IMR-90 (cell line): Measurements from ENCODE around the gene FMNL3. TPM values are rescaled to one million over a fixed set of nuclear protein-coding genes. Genes with fewer than 3 reads are reported as not detected.

Experiments
- ATAC-seq: fragments of 200-7000 bp; cut with Tn5 transposase; 2 replicates; pipeline ENCODE4 v1.9.1; 2020; ENCODE audit warnings: low read depth, mild to moderate bottlenecking, moderate library complexity
- BruUV-seq: library from RNA; stranded (reverse); fragments of 400-500 nt; replicated peaks from 2 replicates; lab custom pipeline; 2021; lab: Mats Ljungman, UMichigan
- CTCF ChIA-PET: fragments of 300-600 bp; formaldehyde crosslinking; extraction: SDS; loops from one replicate; lab custom pipeline; 2021; ENCODE audit warnings: antibody characterized with exemption; lab: Yijun Ruan, JAX
- POLR2A ChIA-PET: fragments of 300-600 bp; sonication (Branson Sonifier 250); formaldehyde crosslinking; loops from one replicate; lab custom pipeline; 2022; ENCODE audit warnings: antibody characterized with exemption; ENCODE audit not compliant: unreplicated experiment; lab: Charles Lee
- DNase-seq: peaks from one replicate; pipeline ENCODE4 v3.0.0; 2013
- H2AFZ ChIP-seq: replicated peaks from 2 replicates; pipeline ENCODE3; 2013; ENCODE audit warnings: low read length, mild to moderate bottlenecking; ENCODE audit not compliant: poor library complexity
- H2AK5ac ChIP-seq: 2 replicates; pipeline ENCODE4 v1.6.1; 2013; ENCODE audit warnings: low read depth, low read length, inconsistent platforms
- H2AK9ac ChIP-seq: replicated peaks from 2 replicates; pipeline ENCODE3; 2013; ENCODE audit warnings: mild to moderate bottlenecking, low read depth, low read length, moderate library complexity; ENCODE audit not compliant: poor library complexity
- H2BK120ac ChIP-seq: 2 replicates; pipeline ENCODE4 v1.6.1; 2013; ENCODE audit warnings: low read depth, low read length, inconsistent platforms
- H2BK15ac ChIP-seq: 3 replicates; pipeline ENCODE4 v1.6.1; 2013; ENCODE audit warnings: low read depth, low read length, inconsistent platforms
- H2BK20ac ChIP-seq: 2 replicates; pipeline ENCODE4 v1.6.1; 2013; ENCODE audit warnings: low read depth, mild to moderate bottlenecking, inconsistent platforms, low read length, moderate library complexity
- H2BK5ac ChIP-seq: 2 replicates; pipeline ENCODE4 v1.6.1; 2013; ENCODE audit warnings: mild to moderate bottlenecking, low read depth, low read length, inconsistent platforms; ENCODE audit not compliant: poor library complexity, severe bottlenecking
- H3K14ac ChIP-seq: replicated peaks from 2 replicates; pipeline ENCODE4 v1.6.1; 2013; ENCODE audit warnings: low read depth, low read length, inconsistent platforms
- H3K18ac ChIP-seq: 2 replicates; pipeline ENCODE4 v1.6.1; 2013; ENCODE audit warnings: low read depth, low read length, control low read depth
- H3K23ac ChIP-seq: 2 replicates; pipeline ENCODE4 v1.6.1; 2013; ENCODE audit warnings: low read depth, low read length, inconsistent platforms
- H3K27ac ChIP-seq: 2 replicates; pipeline ENCODE4 v1.5.1; 2013; ENCODE audit warnings: mild to moderate bottlenecking, control low read depth, low read length; ENCODE audit not compliant: insufficient read depth
- H3K27me3 ChIP-seq: 2 replicates; pipeline ENCODE4 v1.6.1; 2013; ENCODE audit warnings: low read length; ENCODE audit not compliant: control insufficient read depth, insufficient read depth
- H3K36me3 ChIP-seq: 2 replicates; pipeline ENCODE4 v1.6.1; 2013; ENCODE audit warnings: low read length, mixed read lengths; ENCODE audit not compliant: control insufficient read depth, insufficient read depth
- H3K4ac ChIP-seq: 2 replicates; pipeline ENCODE4 v1.6.1; 2013; ENCODE audit warnings: low read depth, low read length, inconsistent platforms
- H3K4me1 ChIP-seq: 2 replicates; pipeline ENCODE4 v1.6.1; 2013; ENCODE audit warnings: low read length, mixed read lengths; ENCODE audit not compliant: control insufficient read depth, insufficient read depth
- H3K4me2 ChIP-seq: 2 replicates; pipeline ENCODE4 v1.6.1; 2013; ENCODE audit warnings: low read depth, mild to moderate bottlenecking, control low read depth, low read length, moderate library complexity
- H3K4me3 ChIP-seq: 2 replicates; pipeline ENCODE4 v1.5.1; 2013; ENCODE audit warnings: low read depth, mild to moderate bottlenecking, control low read depth, low read length, moderate library complexity; ENCODE audit not compliant: insufficient read depth
- H3K56ac ChIP-seq: 2 replicates; pipeline ENCODE4 v1.6.1; 2013; ENCODE audit warnings: low read length, inconsistent platforms; ENCODE audit not compliant: insufficient read depth; ENCODE audit errors: extremely low read depth
- H3K79me1 ChIP-seq, 2 experiments: 2 replicates each; pipeline ENCODE4 v1.6.1; 2013; ENCODE audit warnings: low read length in 2 of 2, inconsistent platforms in 1 of 2, low read depth in 1 of 2
- H3K9ac ChIP-seq: 2 replicates; pipeline ENCODE4 v1.6.1; 2013; ENCODE audit warnings: low read depth, low read length, control low read depth
- H3K9me1 ChIP-seq: 2 replicates; pipeline ENCODE4 v1.6.1; 2013; ENCODE audit warnings: low read length, inconsistent platforms; ENCODE audit not compliant: insufficient read depth
- H3K9me3 ChIP-seq: 2 replicates; pipeline ENCODE4 v1.6.1; 2013; ENCODE audit warnings: low read length; ENCODE audit not compliant: control insufficient read depth, insufficient read depth
- H4K20me1 ChIP-seq: 2 replicates; pipeline ENCODE4 v1.6.1; 2013; ENCODE audit warnings: low read length, inconsistent platforms; ENCODE audit not compliant: insufficient read depth
- H4K5ac ChIP-seq: 2 replicates; pipeline ENCODE4 v1.6.1; 2013; ENCODE audit warnings: mild to moderate bottlenecking, low read depth, low read length, control low read depth
- H4K8ac ChIP-seq, 2 experiments: 2 replicates each; pipeline ENCODE4 v1.6.1; 2013; ENCODE audit warnings: low read depth in 2 of 2, low read length in 2 of 2, control low read depth in 1 of 2, inconsistent platforms in 1 of 2
- H4K91ac ChIP-seq: 2 replicates; pipeline ENCODE4 v1.6.1; 2013; ENCODE audit warnings: low read depth, low read length, inconsistent platforms; ENCODE audit not compliant: insufficient read depth
- FOS ChIP-seq: fragments of 150-350 bp; IDR thresholded peaks from 2 replicates; pipeline ENCODE4 v1.6.1; 2016; ENCODE audit warnings: low read depth, low read length
- MXI1 ChIP-seq: IDR thresholded peaks from 2 replicates; pipeline ENCODE4 v1.6.1; 2012; ENCODE audit warnings: low read depth, mild to moderate bottlenecking, low read length, moderate library complexity, borderline replicate concordance
- POLR2A ChIP-seq: IDR thresholded peaks from 2 replicates; pipeline ENCODE4 v1.6.1; 2012; ENCODE audit warnings: mild to moderate bottlenecking, low read depth, low read length
- WGBS, 2 experiments: methylation state at CpG; one replicate each; pipeline versions ENCODE4 v1.1.5 to v1.1.7; 2013; ENCODE audit warnings: missing lambda C conversion rate in 2 of 2; ENCODE audit not compliant: insufficient read length in 1 of 2; ENCODE audit errors: extremely low coverage in 2 of 2; 5-methylcytosine and 5-hydroxymethylcytosine counted together
- dilution Hi-C: fragments of 300-500 bp; cut with HindIII; formaldehyde crosslinking; loops from one replicate; pipeline ENCODE4 v1.14.3; 2018; ENCODE audit warnings: low sequenced_read_pairs; ENCODE audit not compliant: unreplicated experiment
- in situ Hi-C: fragments of 300-500 bp; cut with MboI; formaldehyde crosslinking; loops from 3 replicates; pipeline ENCODE4 v1.14.3; 2019; ENCODE audit warnings: low sequenced_read_pairs, inconsistent platforms, mixed read lengths
- intact Hi-C: fragments of 100-400 bp; cut with micrococcal nuclease; formaldehyde crosslinking; loops from 2 replicates; pipeline ENCODE4 v1.10.0; 2022
- polyA plus RNA-seq, 3 experiments: library from polyadenylated mRNA; depleted of rRNA; stranded (reverse); fragments of >200 nt; gene quantifications; 2 replicates each; pipeline ENCODE4 v1.2.3, GENCODE V29; 2012; ENCODE audit warnings: low replicate concordance in 1 of 3
- total RNA-seq: library from RNA; depleted of rRNA; stranded (reverse); fragments of >200 nt; gene quantifications from 2 replicates; pipeline ENCODE4 v1.2.3, GENCODE V29; 2012

Gene FMNL3
- total and polyA plus RNA-seq, 2 of the 4 experiments (the other 2 are of a cell fraction) = 16.3 to 36.4 TPM

DNA sequence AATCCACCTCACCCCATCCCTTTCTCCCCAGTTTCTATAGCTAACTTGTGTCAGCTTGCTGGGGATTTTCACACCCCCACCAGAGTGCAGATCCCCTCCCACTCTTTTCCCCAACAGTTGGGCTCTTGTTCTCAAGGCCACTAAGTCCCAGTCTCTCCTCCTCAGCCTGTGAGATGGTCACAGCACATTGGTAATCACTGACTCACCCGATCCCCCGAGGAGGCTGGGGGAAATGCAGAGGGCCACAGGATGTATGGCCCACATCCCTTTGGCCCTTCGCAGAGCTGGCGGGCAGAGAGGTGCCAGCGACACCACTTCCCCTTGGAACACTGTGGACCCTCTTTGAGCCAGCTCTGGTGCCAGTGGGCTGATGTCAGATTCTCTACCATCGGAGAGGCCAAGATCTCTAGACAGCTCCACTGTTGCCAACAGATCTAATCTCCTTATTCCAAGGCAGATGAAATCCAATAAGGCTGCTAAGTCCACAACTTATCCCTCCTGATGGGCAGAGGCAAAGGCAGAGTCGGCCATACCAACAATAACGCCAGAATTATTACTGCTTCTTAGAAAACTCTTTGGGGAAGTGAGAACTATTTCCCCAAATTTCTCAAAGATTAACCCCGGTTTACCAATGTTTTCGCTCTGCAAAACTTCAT, 1.6 kb downstream of the FMNL3 start:
- peak overlapping the region; percentile 67; the same call in 1 of the 3 replicates for H2BK15ac ChIP-seq
- in situ Hi-C loops (loop anchor here (5.0 kb wide), 1 partner anchor 63 kb away; no protein-coding TSS in a partner anchor), dilution Hi-C loops (no loop called here), intact Hi-C loops (loop anchor here (2.0 kb wide), 1 partner anchor 69 kb away; no protein-coding TSS in a partner anchor)
- TF ChIP-seq POLR2A (peak; percentile 71), MXI1 (no peak), FOS (peak; percentile 55; the same call in 1 of the 2 replicates)
- H3K9ac ChIP-seq = peak overlapping the region; percentile 92
- H2BK5ac ChIP-seq = peak overlapping the region; percentile 69
- H3K79me1 ChIP-seq = peaks cover 10 to 46% of the 10 kb centered on the region in 2 experiments
- H2AK5ac ChIP-seq = peak overlapping the region; percentile 87
- H3K9me3 ChIP-seq = no peaks in the 10 kb centered on the region
- peak overlapping the region; percentile 44; the same call in 1 of the 2 replicates for H2BK20ac ChIP-seq
- H3K4me1 ChIP-seq = peaks cover 25% of the 10 kb centered on the region
- peak overlapping the region; percentile 53 for H2BK120ac ChIP-seq
- H2AFZ ChIP-seq = peak overlapping the region; percentile 79
- BruUV-seq = no TSS peak
- peak; percentile 84 for DNase-seq
- H3K18ac ChIP-seq = peak overlapping the region; percentile 39; the same call in 1 of the 2 replicates
- peak overlapping the region; percentile 4 to 69; a peak in 1 of 4 replicates for H4K8ac ChIP-seq
- H3K9me1 ChIP-seq = peaks cover 17% of the 10 kb centered on the region
- peak; percentile 9; the same call in 1 of the 2 replicates for ATAC-seq
- H3K4ac ChIP-seq = peak overlapping the region; percentile 89
- peak overlapping the region; percentile 92 for H3K27ac ChIP-seq
- H3K27me3 ChIP-seq = peaks cover 6% of the 10 kb centered on the region; the same call in 1 of the 2 replicates
- no peaks in the 10 kb centered on the region for H3K36me3 ChIP-seq
- peak overlapping the region; percentile 76 for H3K4me2 ChIP-seq
- peak overlapping the region; percentile 45; the same call in 1 of the 2 replicates for H3K56ac ChIP-seq
- peak overlapping the region; percentile 53 for H4K91ac ChIP-seq
- H3K14ac ChIP-seq = peak overlapping the region; percentile 88
- CTCF ChIA-PET = interaction anchor here (0.6 to 3.6 kb wide), 6 partner anchors 23 to 82 kb away, joined by 3 to 13 read pairs (median 4); partner anchors contain the start of gene PRPF40B
- peak overlapping the region; percentile 11; the same call in 1 of the 2 replicates for H4K5ac ChIP-seq
- peaks cover 22% of the 10 kb centered on the region; the same call in 1 of the 2 replicates for H4K20me1 ChIP-seq
- 26% methylated on average over 5 of the region's 10 CpGs; no CpG with 5 or more reads in 1 of the 2 experiments for WGBS, 2 experiments
- POLR2A ChIA-PET = no interaction called here
- peak overlapping the region; percentile 84 for H2AK9ac ChIP-seq
- peak overlapping the region; percentile 92 for H3K23ac ChIP-seq
- H3K4me3 ChIP-seq = peak overlapping the region; percentile 97
